ENCODE data around the gene ZNF497. TPM values are rescaled to one million over a fixed set of nuclear protein-coding genes. Genes with fewer than 3 reads are reported as not detected.

ZNF497 gene
- total and polyA plus RNA-seq, 2 of the 13 experiments (the other 11 are each of a cell fraction or from before 2014, with no cell fraction given): 1.5 to 1.9 TPM

- TF ChIP-seq TARDBP (CRISPR knock-in tag; IDR thresholded peaks at IDR 0.05): no peak
- TF ChIP-seq SP1 (IDR thresholded peaks at IDR 0.05): no peak
- no peak for TF ChIP-seq SP1 (CRISPR knock-in tag; IDR thresholded peaks at IDR 0.05)
- TF ChIP-seq ZNF564 (CRISPR knock-in tag; IDR thresholded peaks at IDR 0.05): no peak
- no peak for TF ChIP-seq SP140L (CRISPR knock-in tag; IDR thresholded peaks at IDR 0.05; ENCODE audit: borderline replicate concordance)
- TF ChIP-seq PRDM15 (CRISPR knock-in tag; IDR thresholded peaks at IDR 0.05): no peak
- TF ChIP-seq STAT5B (CRISPR knock-in tag; IDR thresholded peaks at IDR 0.05): no peak
- TF ChIP-seq EHMT2 (IDR thresholded peaks at IDR 0.05; ENCODE audit: borderline replicate concordance, low read depth, low read length): no peak
- TF ChIP-seq ZMYM3 (CRISPR knock-in tag; IDR thresholded peaks at IDR 0.05): no peak
- TF ChIP-seq CBX2 (IDR thresholded peaks at IDR 0.05; ENCODE audit: low read depth, low read length): no peak
- TF ChIP-seq CBX2 (CRISPR knock-in tag; IDR thresholded peaks at IDR 0.05; ENCODE audit: low read depth): no peak
Measured at GRCh38 chr19:58355215-58355796, 7.2 kb downstream of the ZNF497 start (continued).
